GM21381 (cell line): Measurements from ENCODE around the gene EXOC1L.

Source experiments
- ATAC-seq: cut with Tn5 transposase; IDR thresholded peaks from one replicate; pipeline ENCODE4 v1.9.1; 2021; ENCODE audit warnings: mild to moderate bottlenecking, moderate library complexity; ENCODE audit not compliant: unreplicated experiment

EXOC1L gene

GRCh38 chr4:55879224-55879623 lies 59.6 kb downstream of the EXOC1L start:
- ATAC-seq = no peak

DNA sequence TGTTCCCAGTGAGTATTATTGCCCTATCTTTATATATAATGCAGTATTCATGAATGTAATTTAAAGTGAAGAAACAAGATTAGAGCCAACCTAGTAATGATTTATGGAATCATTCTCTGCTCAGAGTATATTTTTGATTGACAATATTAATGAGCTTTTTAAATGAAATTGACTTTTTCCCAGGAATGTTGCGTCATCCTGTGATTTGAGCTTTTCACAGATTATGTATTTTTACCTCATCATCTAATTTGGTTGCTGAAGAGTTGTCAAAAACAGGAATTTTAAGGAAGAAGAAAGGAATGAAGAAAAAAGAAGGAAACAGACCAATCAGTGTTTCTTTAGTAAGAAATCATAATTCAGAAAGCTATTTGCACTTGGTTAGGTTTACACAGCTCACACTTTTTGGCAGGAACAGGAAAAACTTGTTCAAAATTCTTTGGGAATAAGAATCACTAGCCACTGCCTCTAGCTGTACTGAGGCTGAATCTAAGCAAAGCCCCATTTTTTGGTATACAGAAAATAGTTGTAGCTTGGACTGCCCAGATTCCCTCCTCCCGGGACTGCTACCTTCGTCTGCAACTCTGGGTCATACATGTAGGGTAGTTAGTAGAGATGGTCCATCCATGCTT lies 61.2 kb downstream of the EXOC1L start:
- no peak for ATAC-seq

- ATAC-seq = no peak
Measured at GRCh38 chr4:55884093-55884850, 64.7 kb downstream of the EXOC1L start.

DNA sequence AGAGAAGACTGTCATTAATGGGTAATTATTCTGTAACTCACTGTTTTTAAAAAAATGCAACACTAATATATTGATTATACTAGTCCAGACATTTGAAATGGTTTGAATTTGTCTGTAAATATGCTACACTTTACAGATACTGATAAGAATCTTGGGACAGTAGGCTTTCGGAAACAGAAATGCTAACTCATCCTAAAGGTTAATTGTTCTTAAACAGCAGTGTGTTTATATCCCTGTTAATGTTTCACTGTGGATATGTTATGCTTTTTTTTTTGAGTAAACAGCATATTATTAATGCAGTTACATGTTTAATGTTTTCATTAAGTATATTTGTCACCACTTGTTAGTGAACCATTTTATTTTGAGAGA lies 65.2 kb downstream of the EXOC1L start:
- no peak for ATAC-seq
